Sigmoid colon (tissue), 4 donors: ENCODE results near the gene TIRAP.

Experiments used
- POLR2A ChIP-seq, 2 donors: fragments of 450-650 bp; IDR thresholded peaks; one replicate each; pipeline ENCODE4 v1.6.1; 2016; ENCODE audit warnings: antibody characterized with exemption in 2 of 2, mild to moderate bottlenecking in 2 of 2, moderate library complexity in 2 of 2
- POLR2AphosphoS5 ChIP-seq, 4 donors: sonication (generic); formaldehyde crosslinking; IDR thresholded peaks; one replicate each; pipeline ENCODE4 v1.6.1; 2017; ENCODE audit warnings: antibody characterized with exemption in 4 of 4

DNA sequence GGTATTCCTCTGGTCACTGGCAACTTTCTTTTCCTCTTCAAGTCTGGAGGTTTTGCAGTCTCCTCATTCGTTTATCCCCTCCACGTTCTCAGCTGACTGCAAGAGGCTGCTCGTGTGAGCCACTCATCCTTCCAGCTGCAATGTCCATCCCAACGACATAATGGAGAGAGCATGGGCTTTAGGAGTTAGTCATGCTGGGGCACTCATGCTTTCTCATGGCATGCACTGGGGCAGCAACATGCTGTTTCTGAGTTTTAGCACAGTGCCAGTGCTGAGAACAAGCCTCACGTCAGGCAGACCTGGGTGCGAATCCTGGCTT, 28.1 kb downstream of the TIRAP start:
- TF ChIP-seq POLR2AphosphoS5 (IDR thresholded peaks at IDR 0.05) (no peak), POLR2A (IDR thresholded peaks at IDR 0.05) (no peak)
